AG09319 (cell line): Measurements from ENCODE around the gene DLG5.

Experiments used
- DNase-seq: peaks from one replicate; pipeline ENCODE4 v3.0.0-alpha.2; 2010; ENCODE audit warnings: low read depth; ENCODE audit errors: extremely low read depth
- CTCF ChIP-seq: IDR thresholded peaks from 2 replicates; pipeline ENCODE4 v1.5.1; 2011; ENCODE audit warnings: low read depth, mild to moderate bottlenecking, inconsistent platforms, low read length, moderate library complexity

DLG5 gene

GRCh38 chr10:77889277-77889903 is 37.2 kb downstream of the DLG5 start:
- no peak for DNase-seq

DNA sequence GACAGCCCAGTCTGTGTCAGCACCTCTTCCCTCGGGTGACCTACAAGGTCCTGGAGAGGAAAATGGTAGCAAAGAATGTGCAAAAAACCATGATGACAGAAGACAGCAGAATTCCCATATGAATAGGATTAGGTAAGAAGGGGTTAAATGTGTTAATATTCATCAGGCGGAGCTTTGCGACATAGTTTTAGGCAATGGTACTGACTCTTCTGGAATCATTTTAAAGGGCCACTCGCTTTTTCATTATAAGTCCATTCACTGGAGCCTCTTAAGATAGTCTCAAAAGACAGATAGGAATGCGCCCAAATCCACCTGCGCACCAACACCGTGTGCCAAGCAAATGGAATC is 38.2 kb downstream of the DLG5 start:
- no peak for DNase-seq

More at GRCh38 chr10:77889277-77889903, 37.2 kb downstream of the DLG5 start:
- no peak for TF ChIP-seq CTCF

GRCh38 chr10:77887631-77888355 is 38.8 kb downstream of the DLG5 start:
- DNase-seq = no peak
- TF ChIP-seq CTCF = no peak

More for the DNA sequence above, 38.2 kb downstream of the DLG5 start:
- TF ChIP-seq CTCF = no peak

DNA sequence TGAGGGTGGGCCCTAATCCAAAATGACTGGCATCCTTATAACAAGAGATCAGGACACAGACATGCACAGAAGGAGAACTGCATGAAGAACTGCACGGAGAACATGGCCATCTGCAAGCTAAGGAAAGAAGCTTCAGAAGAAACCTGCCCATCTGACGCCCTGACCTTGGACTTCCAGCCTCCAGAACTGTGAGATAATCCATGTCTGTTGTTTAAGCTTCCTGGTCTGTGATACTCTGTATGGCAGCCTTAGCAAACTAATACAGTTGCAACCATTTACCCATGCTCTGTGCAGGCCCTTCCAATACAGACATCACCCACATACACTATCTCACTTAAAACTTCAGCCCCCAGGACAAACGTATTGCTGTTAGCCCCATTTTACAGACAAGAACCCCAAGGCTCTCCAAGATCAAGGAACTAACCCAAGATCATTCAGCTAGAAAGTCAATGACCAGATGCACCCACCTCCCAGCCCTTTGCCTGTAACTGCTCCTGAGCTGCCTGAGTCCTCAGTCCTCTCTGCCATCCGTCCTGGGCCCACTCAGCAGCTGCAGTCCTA is 39.7 kb downstream of the DLG5 start:
- DNase-seq = no peak
- TF ChIP-seq CTCF = no peak

GRCh38 chr10:77884181-77884580 is 42.4 kb downstream of the DLG5 start:
- no peak for DNase-seq
- no peak for TF ChIP-seq CTCF

DNA sequence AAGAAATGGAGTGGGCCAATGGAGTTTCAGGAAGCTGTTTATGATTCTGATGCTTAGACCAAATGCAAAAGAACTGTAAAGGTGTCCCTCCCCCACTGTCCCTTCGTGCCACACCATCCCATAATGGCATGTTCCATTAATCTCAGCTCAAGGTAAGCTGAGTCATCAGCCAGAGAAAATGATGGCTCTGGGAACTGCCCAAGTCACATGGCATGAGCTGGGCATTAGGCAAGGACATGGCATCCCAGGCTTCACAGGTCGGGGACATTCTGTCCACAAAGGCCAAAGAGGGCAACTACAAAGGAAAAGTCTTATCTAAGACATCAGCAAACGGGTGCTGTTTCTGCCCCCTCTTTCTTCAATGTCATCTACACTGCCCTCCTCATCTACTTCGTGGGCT is 44.9 kb downstream of the DLG5 start:
- no peak for DNase-seq
- no peak for TF ChIP-seq CTCF

DNA sequence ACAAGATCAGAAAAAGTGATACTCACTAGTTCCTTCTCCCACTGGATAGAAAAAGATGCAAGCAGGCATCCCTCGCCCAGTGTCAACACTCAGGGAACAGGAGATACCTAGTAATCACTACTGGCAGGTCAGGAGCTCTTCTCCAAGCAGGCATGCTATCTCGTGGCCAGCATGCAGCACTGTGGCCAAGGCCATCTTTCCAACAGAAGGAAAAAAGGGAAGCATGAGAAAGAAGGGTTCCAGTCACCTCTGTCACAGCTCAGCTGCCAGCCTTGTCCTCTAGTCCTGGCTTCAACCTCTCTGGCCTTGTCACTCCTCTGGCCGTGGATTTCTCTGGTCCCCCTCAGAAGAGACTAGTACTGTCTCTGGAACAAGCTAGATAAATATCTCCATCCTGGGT is 45.3 kb downstream of the DLG5 start:
- TF ChIP-seq CTCF = no peak
- no peak for DNase-seq
